Esophagus muscularis mucosa (tissue), 4 donors: ENCODE measurements around the gene TUBGCP3. TPM values are rescaled to one million over a fixed set of nuclear protein-coding genes. Genes with fewer than 3 reads are reported as not detected.

Experiments used
- DNase-seq: peaks from one replicate; pipeline ENCODE4 v3.0.0-alpha.2; 2017; ENCODE audit errors: extremely low spot score
- H3K27ac ChIP-seq, 4 donors: fragments of 200-600 bp; sonication (generic); replicated peaks in 1 of 4; 1 replicate in 3 of 4; 2 replicates in 1 of 4; pipeline ENCODE4 v1.5.1; 2016 to 2019; ENCODE audit warnings: mild to moderate bottlenecking in 1 of 4
- H3K27me3 ChIP-seq, 4 donors: fragments of 200-600 bp; sonication (generic); one replicate each; pipeline versions ENCODE4 v1.5.1 to v1.6.0; 2016 to 2019
- H3K36me3 ChIP-seq, 4 donors: fragments of 200-600 bp; sonication (generic); one replicate each; pipeline ENCODE4 v1.5.1; 2016 to 2019
- H3K4me1 ChIP-seq, 4 donors: fragments of 200-600 bp; sonication (generic); one replicate each; pipeline ENCODE4 v1.5.1; 2016 to 2019
- H3K4me3 ChIP-seq, 4 donors: fragments of 200-600 bp; sonication (generic); 1 replicate in 2 of 4; 2 replicates in 2 of 4; pipeline ENCODE4 v1.5.1; 2016 to 2019; ENCODE audit warnings: mild to moderate bottlenecking in 4 of 4, moderate library complexity in 1 of 4
- H3K9me3 ChIP-seq, 4 donors: fragments of 200-600 bp; sonication (generic); 1 replicate in 3 of 4; 2 replicates in 1 of 4; pipeline ENCODE4 v1.5.1; 2016 to 2019
- CTCF ChIP-seq, 3 experiments: fragments of 200-600 bp in 2 of 3; fragments of 450-650 bp in 1 of 3; sonication (generic) in 2 of 3; IDR thresholded peaks; one replicate each; pipeline ENCODE4 v1.5.1; 2017 to 2019; ENCODE audit warnings: antibody characterized with exemption in 3 of 3, mild to moderate bottlenecking in 2 of 3, moderate library complexity in 1 of 3
- EP300 ChIP-seq: sonication (generic); formaldehyde crosslinking; IDR thresholded peaks from one replicate; pipeline ENCODE4 v1.6.1; 2017; ENCODE audit warnings: antibody characterized with exemption
- POLR2A ChIP-seq: fragments of 450-650 bp; IDR thresholded peaks from one replicate; pipeline ENCODE4 v1.6.1; 2017; ENCODE audit warnings: antibody characterized with exemption, moderate library complexity, mild to moderate bottlenecking, low read depth
- POLR2AphosphoS5 ChIP-seq, 2 donors: sonication (generic); formaldehyde crosslinking; IDR thresholded peaks; one replicate each; pipeline ENCODE4 v1.6.1; 2017; ENCODE audit warnings: antibody characterized with exemption in 2 of 2
- WGBS: methylation state at CpG from one replicate; pipeline ENCODE4 v1.1.5; 2018; 5-methylcytosine and 5-hydroxymethylcytosine counted together
- intact Hi-C: fragments of 100-400 bp; cut with DNase I; formaldehyde crosslinking; loops from one replicate; pipeline ENCODE4 v1.15.1; 2023
- total RNA-seq, 4 donors: library from RNA; depleted of rRNA; stranded (reverse); fragments of >200 nt; gene quantifications; one replicate each; pipeline versions ENCODE4 v1.1.0 to v1.2.1, GENCODE V29; 2016

The TUBGCP3 gene
- total RNA-seq, 4 donors from 2014 or later = 25.2 to 33.6 (median 30.6) TPM

GRCh38 chr13:112618501-112618900 lies 30.5 kb upstream of the TUBGCP3 start:
- TF ChIP-seq EP300 = no peak
- no peak for TF ChIP-seq POLR2A
- no peak for TF ChIP-seq CTCF (IDR thresholded peaks at IDR 0.05)
- no peak for TF ChIP-seq POLR2AphosphoS5 (IDR thresholded peaks at IDR 0.05)
- no peaks in the 10 kb centered on the region for H3K4me1 ChIP-seq
- peak; percentile 70 for DNase-seq
- H3K27ac ChIP-seq = no peak overlapping the region
- H3K27me3 ChIP-seq = peaks cover 0 to 14% (median 0%) of the 10 kb centered on the region in 4 donors
- intact Hi-C loops = no loop called here
- WGBS = 91% methylated on average over 10 of the region's 12 CpGs
- no peaks in the 10 kb centered on the region for H3K36me3 ChIP-seq
- no peak overlapping the region for H3K4me3 ChIP-seq
- no peaks in the 10 kb centered on the region for H3K9me3 ChIP-seq

GRCh38 chr13:112617754-112618375 lies 29.9 kb upstream of the TUBGCP3 start:
- intact Hi-C loops = no loop called here
- Histone ChIP-seq H3K36me3 (no peaks in the 10 kb centered on the region), H3K27me3 (peaks cover 0 to 8% (median 0%) of the 10 kb centered on the region in 4 donors), H3K27ac (no peak overlapping the region), H3K4me1 (no peaks in the 10 kb centered on the region), H3K4me3 (no peak overlapping the region), H3K9me3 (no peaks in the 10 kb centered on the region)
- TF ChIP-seq EP300 (no peak), POLR2A (no peak), CTCF (IDR thresholded peaks at IDR 0.05) (no peak), POLR2AphosphoS5 (IDR thresholded peaks at IDR 0.05) (no peak)
- peak; percentile 91 for DNase-seq
- 86% methylated on average over 15 of the region's 18 CpGs for WGBS

- TF ChIP-seq CTCF (IDR thresholded peaks at IDR 0.05) (peak; percentile 21 to 46 (median 24)), EP300 (no peak)
- Histone ChIP-seq H3K4me1 (no peaks in the 10 kb centered on the region), H3K4me3 (no peak overlapping the region), H3K9me3 (no peaks in the 10 kb centered on the region), H3K27me3 (peaks cover 0 to under 1% (median 0%) of the 10 kb centered on the region in 4 donors), H3K27ac (no peak overlapping the region), H3K36me3 (no peaks in the 10 kb centered on the region)
- intact Hi-C loops = no loop called here
- peak; percentile 89 for DNase-seq
- 64% methylated on average over 13 of the region's 13 CpGs for WGBS
These were observed 28.8 kb upstream of the TUBGCP3 start for GRCh38 chr13:112616586-112617362.

GRCh38 chr13:112615391-112615790 lies 27.4 kb upstream of the TUBGCP3 start:
- H3K9me3 ChIP-seq = no peaks in the 10 kb centered on the region
- H3K27me3 ChIP-seq = no peaks in the 10 kb centered on the region
- intact Hi-C loops = no loop called here
- no peaks in the 10 kb centered on the region for H3K36me3 ChIP-seq
- WGBS = 85% methylated on average over 8 of the region's 8 CpGs
- no peak overlapping the region for H3K4me3 ChIP-seq
- TF ChIP-seq EP300 = no peak
- TF ChIP-seq POLR2A = no peak
- TF ChIP-seq CTCF (IDR thresholded peaks at IDR 0.05) = no peak
- no peak for TF ChIP-seq POLR2AphosphoS5 (IDR thresholded peaks at IDR 0.05)
- H3K27ac ChIP-seq = no peak overlapping the region
- peak; percentile 70 for DNase-seq
- H3K4me1 ChIP-seq = no peaks in the 10 kb centered on the region
